ENCODE data around the gene RABGAP1L.
"Not testable (repeated sequence)": the region's sequence is repeated elsewhere in the genome, so short reads cannot be mapped to it uniquely, and the experiment has no call there.

RABGAP1L gene

DNA sequence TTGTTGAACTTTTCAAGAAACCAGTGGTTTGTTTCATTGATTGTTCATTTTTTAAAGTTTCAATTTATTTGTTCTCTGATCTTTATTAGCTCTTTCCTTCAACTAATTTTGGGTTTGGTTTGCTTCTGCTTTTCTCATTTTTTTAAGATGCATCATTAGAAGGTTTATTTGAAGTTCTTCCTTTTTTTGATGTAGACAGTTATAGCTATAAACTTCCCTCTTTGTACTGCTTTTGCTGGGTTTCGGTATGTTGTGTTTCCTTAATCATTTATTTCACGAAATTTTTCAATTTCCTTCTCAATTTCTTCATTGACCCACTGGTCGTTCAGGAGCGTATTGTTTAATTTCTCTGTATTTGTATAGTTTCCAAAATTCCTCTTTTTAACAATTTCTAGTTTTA, 155.1 kb downstream of the RABGAP1L start:
- DNase-seq = no peak

DNA sequence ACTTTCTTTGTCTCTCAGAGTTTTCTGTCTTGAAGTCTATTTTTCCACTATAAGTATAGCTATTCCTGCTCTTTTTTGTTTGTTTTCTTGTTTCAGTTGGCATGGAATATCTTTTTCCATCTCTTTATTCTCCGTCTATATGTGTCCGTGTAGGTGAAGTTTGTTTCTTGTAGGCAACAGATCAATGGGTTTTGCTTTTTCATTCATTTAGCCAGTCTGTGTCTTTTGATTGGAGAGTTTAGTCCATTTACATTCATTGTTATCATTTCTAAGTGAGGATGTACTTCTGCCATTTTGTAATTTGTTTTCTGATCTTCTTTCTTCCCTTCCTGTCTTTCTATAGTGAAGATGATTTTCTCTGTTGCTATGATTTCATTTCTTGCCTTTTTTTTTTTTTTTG, 155.9 kb downstream of the RABGAP1L start:
- no peak for DNase-seq

DNA sequence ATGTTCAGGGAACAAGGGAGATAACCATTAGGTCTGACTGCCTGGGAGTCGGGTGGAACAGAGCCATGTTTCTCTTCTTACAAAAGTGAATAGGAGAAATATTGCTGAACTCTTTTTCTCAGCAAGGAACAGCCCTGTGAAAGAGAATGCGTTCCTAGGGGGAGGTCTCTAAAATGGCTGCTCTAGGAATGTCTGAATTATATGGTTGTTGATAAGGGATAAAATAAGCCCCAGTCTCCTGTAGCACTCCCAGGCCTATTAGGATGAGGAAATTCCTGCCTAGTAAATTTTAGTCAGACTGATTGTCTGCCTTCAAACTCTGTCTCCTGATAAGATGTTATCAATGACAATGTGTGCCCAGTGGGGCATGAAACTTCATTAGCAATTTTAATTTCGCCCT, 161.6 kb downstream of the RABGAP1L start:
- not testable (repeated sequence) for DNase-seq

DNA sequence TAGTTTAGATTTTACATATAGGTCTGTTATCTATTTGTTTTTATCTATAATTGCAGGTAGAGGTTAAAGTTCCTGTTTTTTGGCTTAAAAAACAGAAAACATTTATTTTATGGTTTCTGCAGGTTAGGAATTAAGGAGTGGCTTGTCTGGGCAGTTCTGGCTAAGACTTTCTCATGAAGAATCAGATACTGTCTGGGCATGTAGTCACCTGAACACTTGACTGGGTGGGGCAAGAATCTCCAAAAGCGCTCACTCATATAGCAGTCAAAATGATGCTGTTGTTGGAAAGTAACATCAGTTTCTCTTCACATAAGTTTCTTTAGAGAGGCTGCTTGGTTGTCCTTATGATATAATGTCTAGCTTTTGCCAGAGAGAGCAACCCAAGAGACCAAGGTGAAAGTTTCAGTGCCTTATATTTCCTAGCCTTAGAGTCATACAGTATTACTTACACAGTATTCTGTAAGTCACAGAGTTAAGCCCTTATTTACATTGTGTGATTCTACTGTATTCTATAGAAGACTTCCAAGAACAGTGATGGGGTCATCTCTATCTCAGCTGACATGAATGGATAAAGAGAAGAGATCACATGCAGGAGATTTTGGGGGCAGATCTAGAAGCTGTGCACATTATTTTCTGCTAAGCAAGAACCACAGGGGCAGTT, 163.0 kb downstream of the RABGAP1L start:
- no peak for DNase-seq

DNA sequence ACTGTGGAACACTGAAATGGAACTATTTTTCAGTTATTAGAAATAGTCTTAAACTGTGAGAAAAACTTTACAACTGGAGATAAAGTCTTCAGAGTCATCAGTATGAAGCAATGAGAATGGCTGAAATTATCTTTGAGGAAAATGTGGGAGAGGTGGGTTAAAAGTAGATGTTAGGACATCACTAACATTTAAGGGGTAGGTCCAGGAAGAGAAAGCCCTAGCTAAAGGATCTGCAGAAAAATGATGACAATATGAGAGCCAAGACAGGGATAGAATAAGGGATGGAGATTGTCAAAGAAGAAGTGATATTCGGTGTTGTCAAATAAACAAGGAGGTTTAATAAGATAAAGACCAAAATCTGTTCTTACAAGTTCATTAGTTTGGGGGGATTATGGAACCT, 165.2 kb downstream of the RABGAP1L start:
- DNase-seq = no peak

DNA sequence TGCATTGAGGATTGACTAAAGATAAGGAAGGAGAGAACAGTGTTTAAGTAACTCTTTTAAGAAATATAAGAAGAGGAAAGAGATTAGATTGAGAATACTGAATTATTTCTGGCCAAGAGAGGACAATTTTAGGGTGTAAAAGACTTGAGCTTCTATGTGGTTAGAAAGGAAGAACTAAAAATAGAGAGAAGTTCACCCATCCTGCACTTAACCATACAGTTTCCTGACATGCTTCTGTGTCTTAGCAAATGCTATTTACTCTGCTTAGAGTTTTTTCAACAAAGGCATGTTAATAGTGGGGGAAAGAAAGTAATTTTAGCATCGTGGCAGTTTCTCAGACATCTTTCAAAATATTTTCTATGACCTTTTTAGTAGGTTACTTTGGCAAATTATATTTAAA, 165.6 kb downstream of the RABGAP1L start:
- DNase-seq = no peak

DNA sequence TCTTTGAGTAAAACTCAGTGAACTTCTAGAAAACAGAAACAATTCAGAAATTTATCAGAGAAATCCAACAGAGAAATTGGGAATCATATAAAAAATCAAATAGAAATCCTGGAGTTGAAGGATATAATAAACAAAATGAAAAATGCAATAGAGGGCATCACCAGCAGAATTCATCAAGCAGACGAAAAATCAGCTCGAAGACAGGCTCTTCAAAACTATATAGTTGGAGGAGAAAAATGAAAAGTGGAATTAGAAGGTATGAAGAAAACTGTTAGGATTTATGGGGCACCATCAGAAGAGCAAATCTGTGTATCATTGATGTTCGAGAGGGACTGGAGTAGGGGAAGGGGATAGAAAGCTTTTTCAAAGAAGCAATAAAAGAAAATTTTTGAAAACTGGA, 167.0 kb downstream of the RABGAP1L start:
- DNase-seq = no peak

DNA sequence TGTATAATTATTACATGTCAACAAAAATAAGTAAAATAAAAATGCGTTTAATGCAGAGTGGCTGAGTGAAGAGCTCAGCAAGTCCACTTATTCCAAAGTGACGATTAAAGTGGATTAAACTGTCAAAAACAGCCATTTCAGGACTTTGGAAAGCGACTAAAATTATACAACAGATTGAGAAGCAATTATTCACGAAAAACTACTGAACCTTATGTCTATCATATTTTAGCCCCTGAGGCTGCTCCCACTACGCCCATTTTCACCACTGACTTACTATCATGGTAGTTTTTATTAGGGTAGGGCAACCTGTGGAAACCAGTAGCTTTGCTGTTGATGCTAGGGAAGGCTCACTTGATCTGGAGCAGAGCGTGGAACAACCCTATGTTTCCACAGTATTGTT, 174.1 kb downstream of the RABGAP1L start:
- DNase-seq = no peak

DNA sequence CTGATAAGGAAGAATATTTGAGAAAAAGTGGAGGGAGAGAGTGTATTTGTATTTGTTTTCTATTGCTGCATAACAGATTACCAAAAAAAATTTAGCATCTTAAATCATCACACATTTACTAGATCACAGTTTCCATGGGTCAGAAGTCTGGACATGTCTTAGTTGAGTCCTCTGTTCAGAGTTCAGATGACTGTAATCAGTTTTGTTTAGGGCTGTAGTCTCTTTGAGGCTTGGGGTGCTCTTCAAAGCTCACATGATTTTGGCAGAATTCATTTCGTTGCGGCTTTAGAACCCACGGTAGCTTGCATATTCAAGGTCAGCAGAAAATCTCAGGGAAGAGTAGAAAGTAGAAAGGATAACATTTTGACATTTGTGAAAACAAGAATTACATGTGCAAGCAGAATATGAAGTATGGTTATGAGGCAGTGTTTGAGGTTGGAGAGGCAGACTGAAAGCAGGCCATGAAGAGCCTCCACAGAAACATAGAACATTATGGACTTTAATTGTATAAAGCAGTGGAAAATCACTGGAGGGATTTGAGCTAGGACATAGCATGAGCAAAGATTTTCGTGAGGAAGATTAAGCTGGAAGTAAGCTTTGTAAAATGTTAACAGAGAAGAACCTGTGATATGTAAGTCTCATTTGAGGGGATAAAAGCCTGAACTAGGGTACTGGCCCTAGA, 177.8 kb downstream of the RABGAP1L start:
- no peak for DNase-seq

DNA sequence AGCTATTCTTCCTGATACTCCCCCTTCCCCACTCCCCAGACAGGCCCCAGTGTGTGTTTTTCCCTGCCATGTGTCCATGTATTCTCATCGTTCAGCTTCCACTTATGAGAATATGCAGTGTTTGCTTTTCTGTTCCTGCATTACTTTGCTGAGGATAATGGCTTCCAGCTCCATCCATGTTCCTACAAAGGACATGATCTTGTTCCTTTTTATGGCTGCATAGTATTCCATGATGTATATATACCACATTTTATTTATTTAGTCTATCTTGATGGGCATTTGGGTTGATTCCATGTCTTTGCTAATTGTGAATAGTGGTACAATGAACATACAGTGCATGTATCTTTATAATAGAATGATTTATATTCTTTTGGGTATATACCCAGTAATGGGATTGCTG, 181.1 kb downstream of the RABGAP1L start:
- not testable (repeated sequence) for DNase-seq

DNA sequence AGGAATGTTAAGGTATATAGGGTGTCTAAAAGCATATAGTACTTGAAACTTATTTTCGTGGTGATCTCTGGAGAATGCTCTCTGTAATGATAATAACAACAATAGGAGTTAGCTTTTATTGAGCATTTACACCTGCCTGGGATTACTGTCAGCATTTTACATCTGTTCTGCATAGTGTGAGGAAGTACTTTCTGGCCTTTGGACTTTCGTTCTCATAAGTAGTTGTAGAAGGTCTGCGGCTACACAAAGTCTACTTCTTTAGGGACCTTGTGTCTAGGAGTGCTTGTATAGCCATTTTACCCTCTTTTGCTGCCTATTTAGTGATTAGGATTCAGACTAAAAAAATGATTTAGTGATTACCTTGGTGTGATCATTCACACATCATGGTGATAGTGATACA, 184.8 kb downstream of the RABGAP1L start:
- no peak for DNase-seq

DNA sequence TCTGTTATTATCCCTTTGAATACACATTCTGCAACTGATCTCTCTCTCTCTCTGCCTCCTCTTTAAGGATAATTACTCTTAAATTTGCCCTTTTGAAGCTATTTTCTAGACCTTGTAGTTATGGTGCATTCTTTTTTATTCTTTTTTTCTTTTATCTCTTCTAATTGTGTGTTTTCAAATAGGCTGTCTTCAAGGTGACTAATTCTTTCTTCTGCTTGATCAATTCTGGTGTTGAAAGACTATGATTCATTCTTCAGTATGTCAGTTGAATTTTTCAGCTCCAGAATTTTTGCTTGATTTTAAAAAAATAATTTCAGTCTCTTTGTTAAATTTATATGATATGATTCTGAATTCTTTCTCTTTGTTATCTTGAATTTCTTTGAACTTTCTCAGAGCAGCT, 192.8 kb downstream of the RABGAP1L start:
- no peak for DNase-seq

DNA sequence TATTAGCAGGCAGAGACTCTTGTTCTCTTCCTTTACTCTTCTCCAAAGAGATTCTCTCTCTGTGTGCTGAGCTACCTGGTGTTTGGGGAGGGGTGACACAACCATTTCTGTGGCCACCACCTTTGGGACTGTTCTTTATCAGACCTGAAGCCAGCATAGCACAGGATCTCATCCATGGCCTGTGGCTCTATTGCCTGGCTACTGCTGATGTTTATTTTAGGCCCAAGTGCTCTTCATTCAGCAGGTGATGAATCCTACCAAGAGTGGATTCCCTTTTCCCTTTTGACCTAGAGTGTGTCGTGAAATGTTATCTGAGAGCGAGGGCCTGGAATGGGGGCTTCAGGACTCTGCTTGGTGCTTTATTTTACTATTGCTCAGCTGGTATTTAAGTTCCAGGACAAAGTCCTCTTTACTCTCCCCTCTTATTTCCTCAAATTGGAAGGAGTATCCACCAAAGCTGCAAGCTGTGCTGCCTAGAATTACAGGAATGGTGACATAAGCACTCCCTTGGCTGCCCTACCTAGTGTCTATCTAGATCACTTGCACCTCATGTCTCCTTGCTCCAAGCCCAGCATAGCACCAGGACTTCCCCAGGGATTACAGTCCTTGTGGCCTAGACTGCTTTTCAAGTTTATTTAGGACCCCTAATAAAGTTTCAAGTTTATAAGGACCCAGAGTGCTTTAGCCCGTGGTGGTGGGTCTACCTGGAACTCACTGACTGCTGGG, 193.7 kb downstream of the RABGAP1L start:
- DNase-seq = no peak

DNA sequence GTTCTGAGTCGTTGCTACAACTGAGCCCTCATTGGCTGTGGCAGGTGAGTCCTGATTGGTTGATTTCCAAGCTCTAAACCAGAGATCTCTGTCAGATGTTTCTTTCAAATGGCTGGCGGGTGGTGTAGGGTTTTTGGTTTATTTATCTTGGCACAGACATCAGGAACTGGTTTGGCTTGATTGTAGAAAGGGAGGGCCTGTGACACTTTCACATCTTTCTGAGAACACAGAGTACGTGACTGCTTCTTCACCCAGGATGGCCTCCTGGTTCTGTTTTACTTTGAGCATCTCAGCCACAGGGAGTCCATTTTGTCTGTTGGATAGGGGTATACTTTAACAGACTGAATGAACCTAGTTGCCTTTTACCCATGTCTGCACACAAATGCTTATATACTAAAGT, 199.0 kb downstream of the RABGAP1L start:
- DNase-seq = no peak

DNA sequence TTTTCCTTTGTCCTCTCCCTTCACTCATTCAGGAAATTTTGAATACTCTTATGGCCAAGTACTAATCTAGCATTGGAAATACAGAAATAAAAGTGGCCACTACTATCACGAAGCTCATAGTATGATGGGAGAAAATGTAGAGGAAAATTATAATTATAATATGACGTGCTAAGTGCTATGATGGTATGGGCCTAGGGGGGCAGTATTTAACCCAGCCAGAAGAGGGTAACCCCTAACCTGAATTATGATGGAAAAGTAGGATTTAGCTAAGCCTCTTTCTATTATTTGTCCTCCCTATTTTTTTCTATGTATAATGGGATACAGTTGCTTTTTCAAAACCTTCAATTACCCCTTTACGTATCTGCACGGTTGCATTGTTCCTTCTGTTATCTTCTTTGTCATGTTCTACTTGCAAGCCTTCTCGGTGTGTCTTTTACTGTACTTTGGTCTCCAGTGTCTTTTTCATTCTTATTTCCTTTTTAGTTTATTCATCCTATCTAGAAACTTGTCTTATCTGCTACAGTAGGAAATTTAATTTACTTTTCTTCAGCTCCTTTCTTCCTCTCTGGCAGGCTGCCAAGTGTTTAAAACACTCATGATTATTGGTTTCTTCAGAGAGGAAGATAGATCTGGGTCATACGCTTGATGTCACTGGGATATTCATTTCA, 199.6 kb downstream of the RABGAP1L start:
- no peak for DNase-seq

DNA sequence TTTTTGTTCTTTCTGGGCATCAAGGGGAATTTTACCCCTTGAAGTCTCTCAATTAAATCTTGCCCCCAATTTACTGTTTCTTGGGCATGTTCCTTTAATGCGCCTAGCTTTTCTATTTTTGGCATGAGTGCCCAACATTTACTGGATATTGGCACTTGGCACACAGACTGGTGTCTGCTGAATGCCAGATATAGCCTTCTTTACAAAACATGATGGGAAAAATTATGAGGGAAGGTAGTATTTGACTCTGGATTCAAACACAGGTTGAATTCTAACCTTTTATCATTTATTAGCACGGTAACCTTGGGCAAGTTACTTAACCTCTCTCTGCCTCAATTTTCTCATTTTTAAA, 200.1 kb downstream of the RABGAP1L start:
- no peak for DNase-seq

DNA sequence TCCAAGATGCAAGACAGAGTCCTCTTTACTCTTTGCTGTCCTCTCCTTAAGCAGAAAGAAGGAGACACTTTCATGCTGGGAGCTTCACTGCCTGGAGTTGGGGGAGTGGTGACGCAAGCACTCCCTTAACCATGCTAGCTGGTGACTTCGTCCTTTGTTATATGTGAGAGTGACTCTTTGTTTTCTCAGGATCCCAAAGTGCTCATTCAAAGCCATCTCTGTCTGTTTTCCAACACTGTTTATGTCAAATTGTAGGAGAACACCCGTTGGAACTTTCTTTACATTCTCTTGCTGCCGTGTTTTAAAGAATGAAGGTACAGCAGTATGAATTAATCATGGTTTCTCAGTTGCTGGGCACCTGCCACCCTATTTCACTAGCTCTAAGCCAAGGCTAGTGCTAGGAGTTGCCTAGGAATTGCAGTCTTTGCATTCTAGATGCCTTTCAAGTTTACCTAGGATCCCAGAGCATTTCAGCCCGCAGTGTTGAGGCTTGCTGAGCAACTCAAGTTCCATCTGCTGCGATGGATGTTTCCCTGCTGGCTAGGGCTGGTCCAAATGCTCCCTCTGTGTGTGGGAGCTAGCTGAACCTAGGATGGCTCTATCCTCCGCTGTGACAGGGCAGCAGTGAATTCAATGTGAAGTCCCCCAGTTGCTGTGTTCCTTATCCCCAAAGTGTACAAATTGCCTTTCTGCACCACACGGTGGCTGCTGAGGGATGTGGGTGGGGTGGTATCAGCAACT, 205.8 kb downstream of the RABGAP1L start:
- no peak for DNase-seq

DNA sequence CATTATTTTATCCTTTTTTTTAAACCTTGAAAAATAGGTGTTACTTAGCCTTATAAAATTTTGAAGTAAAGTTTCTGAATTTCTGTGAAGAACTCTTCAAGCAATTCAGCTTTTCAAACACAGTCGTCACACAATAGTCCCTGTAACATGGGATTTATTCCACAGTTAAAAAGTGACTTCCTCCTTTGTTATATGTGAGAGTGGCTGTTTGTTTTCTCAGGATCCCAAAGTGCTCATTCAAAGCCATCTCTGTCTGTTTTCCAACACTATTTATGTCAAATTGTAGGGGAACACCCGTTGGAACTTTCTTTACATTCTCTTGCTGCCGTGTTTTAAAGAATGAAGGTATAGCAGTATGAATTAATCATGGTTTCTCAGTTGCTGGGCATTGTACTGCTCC, 207.6 kb downstream of the RABGAP1L start:
- no peak for DNase-seq

DNA sequence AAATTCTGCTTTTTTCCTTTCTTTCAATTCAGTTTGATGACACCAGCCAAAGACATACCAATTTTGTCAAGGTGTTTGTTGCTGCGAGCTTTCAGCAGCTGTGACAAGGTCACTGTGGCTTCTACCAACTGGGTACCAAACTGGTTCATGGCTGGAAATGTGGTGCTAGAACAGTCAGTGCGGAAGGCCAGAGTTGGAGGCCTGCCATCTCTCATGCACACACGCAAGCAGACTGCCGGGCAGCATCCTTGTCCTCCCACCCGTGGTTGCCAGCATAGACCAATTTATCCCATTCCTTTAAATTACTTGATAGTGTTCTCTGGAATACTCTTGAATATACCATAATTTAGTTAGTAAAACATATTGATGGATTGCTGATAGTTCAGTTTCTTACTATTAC, 208.6 kb downstream of the RABGAP1L start:
- DNase-seq = no peak

DNA sequence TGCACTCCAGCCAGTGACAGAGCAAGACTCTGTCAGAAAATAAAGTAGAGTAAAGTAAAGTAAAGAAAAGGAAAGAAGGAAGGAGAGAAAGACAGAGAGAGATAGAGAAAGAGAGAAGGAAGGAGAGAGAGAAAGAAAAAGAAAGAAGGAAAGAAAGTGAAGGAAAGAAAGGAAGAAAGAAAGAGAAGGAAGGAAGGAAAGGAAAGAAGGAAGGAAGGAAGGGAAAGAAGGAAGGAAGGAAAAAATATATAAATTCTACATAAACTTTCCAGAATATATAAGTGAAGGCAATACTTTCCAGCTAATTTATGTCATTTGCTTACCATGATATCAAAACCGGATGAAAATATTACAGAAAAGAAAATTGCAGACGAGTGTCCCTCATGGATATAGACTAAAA, 216.7 kb downstream of the RABGAP1L start:
- no peak for DNase-seq

DNA sequence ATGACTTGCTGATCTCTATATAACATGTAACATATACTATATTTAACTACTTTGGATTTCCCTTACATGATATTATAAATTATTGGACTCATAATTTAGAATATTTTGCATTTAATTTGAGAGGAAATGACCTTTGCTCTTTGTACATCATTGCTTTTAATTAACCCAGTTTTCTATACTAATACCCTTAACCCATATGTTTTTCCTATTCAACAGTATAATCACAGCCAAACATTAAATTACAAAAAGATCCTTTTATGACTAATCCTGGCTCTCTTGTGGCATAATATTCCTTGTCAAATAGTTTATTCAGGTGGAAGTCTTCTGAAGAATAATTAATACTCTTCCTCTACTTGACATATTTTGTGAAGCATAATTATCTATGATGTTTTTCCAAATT, 232.4 kb downstream of the RABGAP1L start:
- DNase-seq = no peak

DNA sequence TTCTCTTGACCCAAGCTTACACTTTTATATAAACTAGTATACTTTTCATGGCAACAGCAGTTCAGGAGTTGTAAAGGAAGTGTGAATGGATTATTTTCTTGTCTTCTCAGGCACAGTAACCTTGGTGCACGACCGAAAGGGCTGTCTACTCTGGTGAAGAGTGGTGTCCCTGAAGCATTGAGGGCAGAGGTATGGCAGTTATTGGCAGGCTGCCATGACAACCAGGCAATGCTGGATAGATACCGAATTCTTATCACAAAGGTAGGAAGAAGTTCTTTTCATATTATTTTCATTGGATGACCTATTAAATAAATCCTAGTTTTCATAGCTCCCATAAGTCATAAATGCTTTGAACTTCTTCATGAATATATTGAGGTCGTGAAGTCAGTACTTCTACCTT, 234.6 kb downstream of the RABGAP1L start:
- no peak for DNase-seq

DNA sequence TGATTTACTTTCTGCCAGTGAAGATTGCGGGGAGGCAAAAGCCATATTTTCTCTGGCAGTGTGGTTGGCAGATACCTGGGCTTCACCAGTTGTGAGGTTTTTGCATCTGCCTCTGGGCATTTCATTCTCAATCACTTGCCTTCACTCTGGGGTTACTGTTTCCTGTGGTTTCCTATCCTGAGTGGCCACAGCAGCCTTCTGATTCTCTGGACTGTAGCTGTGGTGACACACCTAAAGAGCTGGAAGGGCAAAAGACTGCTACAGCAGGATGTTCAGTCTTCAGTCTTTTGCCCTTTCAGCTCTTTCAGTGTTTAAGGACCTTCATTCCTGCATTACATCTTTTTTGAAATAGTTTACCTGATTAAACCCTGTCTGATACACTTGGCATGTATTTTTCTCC, 237.9 kb downstream of the RABGAP1L start:
- no peak for DNase-seq
